H1 (cell line): Measurements from ENCODE around the gene RBBP8.

ENCODE experiments used
- BRCA1 ChIP-seq: IDR thresholded peaks from 2 replicates; pipeline ENCODE4 v1.6.1; 2012; ENCODE audit warnings: low read depth, low read length, improper control_type of control experiment
- CEBPB ChIP-seq: IDR thresholded peaks from 2 replicates; pipeline ENCODE4 v1.6.1; 2012; ENCODE audit warnings: low read depth, low read length
- EZH2 ChIP-seq: fragments of 200-600 bp; sonication (generic); IDR thresholded peaks from 2 replicates; pipeline ENCODE4 v1.7.1; 2012; ENCODE audit warnings: low read depth, mild to moderate bottlenecking, moderate library complexity, low read length, inconsistent platforms; ENCODE audit not compliant: severe bottlenecking
- FOSL1 ChIP-seq: IDR thresholded peaks from 2 replicates; pipeline ENCODE4 v1.6.1; 2011; ENCODE audit warnings: mild to moderate bottlenecking, low read depth, low read length, moderate library complexity; ENCODE audit not compliant: insufficient read depth
- JUND ChIP-seq: IDR thresholded peaks from 2 replicates; pipeline ENCODE4 v1.6.1; 2011; ENCODE audit warnings: mild to moderate bottlenecking, improper control_type of control experiment, low read length
- POLR2A ChIP-seq, 2 experiments: IDR thresholded peaks; 1 replicate in 1 of 2; 2 replicates in 1 of 2; pipeline ENCODE4 v1.6.1; 2011; ENCODE audit warnings: low read depth in 2 of 2, low read length in 2 of 2, mild to moderate bottlenecking in 2 of 2; ENCODE audit errors: control extremely low read depth in 1 of 2
- POLR2AphosphoS5 ChIP-seq: IDR thresholded peaks from 2 replicates; pipeline ENCODE4 v1.6.1; 2011; ENCODE audit warnings: low read depth, low read length
- RBBP5 ChIP-seq: IDR thresholded peaks from 2 replicates; pipeline ENCODE4 v1.7.1; 2012; ENCODE audit warnings: low read depth, mild to moderate bottlenecking, inconsistent platforms, low read length, moderate library complexity, borderline replicate concordance
- RXRA ChIP-seq: IDR thresholded peaks from 2 replicates; pipeline ENCODE4 v1.6.1; 2011; ENCODE audit warnings: low read depth, mild to moderate bottlenecking, low read length, moderate library complexity; ENCODE audit not compliant: insufficient read depth
- SP4 ChIP-seq: IDR thresholded peaks from 2 replicates; pipeline ENCODE4 v1.6.1; 2012; ENCODE audit warnings: low read length, inconsistent platforms
- YY1 ChIP-seq: IDR thresholded peaks from 2 replicates; pipeline ENCODE4 v1.6.1; 2011; ENCODE audit warnings: low read depth, mild to moderate bottlenecking, low read length
- TF ChIP-seq, protein P1 (sequence below), 3 experiments: IDR thresholded peaks; 1 replicate in 2 of 3; 2 replicates in 1 of 3; pipeline versions ENCODE4 v1.5.1 to v1.6.1; 2011; ENCODE audit warnings: low read length in 3 of 3, mild to moderate bottlenecking in 3 of 3, inconsistent platforms in 2 of 3, low read depth in 1 of 3, moderate library complexity in 1 of 3; ENCODE audit not compliant: insufficient read depth in 1 of 3; ENCODE audit errors: control extremely low read depth in 1 of 3
- TF ChIP-seq, protein P2 (sequence below): IDR thresholded peaks from 2 replicates; pipeline ENCODE4 v1.6.1; 2012; ENCODE audit warnings: low read length, inconsistent platforms
- TF ChIP-seq, protein P3 (sequence below): IDR thresholded peaks from 2 replicates; pipeline ENCODE4 v1.6.1; 2011; ENCODE audit warnings: low read length, improper control_type of control experiment

DNA sequence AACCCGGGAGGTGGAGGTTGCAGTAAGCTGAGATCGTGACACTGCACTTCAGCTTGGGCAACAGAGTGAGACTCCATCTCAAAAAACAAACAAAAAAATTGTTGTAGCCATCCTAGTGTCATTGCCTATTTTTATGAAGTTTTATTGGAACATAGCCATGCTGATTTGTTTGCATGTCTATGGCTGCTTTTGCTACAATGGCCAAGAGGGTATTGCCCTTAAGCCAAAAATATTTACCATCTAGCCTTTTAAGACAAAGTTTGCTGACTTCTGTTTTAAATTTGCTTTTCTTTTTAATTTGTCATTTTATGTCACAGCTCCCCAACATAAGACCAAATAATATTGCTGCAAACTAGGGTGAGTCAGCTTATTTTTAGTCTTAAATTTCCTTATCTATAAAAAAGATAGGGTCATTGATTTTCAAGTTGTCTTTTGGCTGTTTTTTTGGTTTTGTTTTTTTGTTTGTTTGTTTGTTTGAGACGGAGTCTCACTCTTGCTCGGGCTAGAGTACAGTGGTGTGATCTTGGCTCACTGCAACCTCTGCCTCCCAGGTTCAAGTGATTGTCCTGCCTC lies 132.2 kb downstream of the RBBP8 start:
- TF ChIP-seq, protein P1, sequence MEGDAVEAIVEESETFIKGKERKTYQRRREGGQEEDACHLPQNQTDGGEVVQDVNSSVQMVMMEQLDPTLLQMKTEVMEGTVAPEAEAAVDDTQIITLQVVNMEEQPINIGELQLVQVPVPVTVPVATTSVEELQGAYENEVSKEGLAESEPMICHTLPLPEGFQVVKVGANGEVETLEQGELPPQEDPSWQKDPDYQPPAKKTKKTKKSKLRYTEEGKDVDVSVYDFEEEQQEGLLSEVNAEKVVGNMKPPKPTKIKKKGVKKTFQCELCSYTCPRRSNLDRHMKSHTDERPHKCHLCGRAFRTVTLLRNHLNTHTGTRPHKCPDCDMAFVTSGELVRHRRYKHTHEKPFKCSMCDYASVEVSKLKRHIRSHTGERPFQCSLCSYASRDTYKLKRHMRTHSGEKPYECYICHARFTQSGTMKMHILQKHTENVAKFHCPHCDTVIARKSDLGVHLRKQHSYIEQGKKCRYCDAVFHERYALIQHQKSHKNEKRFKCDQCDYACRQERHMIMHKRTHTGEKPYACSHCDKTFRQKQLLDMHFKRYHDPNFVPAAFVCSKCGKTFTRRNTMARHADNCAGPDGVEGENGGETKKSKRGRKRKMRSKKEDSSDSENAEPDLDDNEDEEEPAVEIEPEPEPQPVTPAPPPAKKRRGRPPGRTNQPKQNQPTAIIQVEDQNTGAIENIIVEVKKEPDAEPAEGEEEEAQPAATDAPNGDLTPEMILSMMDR (IDR thresholded peaks at IDR 0.05; ENCODE audit: control extremely low read depth in 1 of 3, insufficient read depth in 1 of 3, low read depth in 1 of 3, low read length in 3 of 3): no peak
- TF ChIP-seq, protein P2, sequence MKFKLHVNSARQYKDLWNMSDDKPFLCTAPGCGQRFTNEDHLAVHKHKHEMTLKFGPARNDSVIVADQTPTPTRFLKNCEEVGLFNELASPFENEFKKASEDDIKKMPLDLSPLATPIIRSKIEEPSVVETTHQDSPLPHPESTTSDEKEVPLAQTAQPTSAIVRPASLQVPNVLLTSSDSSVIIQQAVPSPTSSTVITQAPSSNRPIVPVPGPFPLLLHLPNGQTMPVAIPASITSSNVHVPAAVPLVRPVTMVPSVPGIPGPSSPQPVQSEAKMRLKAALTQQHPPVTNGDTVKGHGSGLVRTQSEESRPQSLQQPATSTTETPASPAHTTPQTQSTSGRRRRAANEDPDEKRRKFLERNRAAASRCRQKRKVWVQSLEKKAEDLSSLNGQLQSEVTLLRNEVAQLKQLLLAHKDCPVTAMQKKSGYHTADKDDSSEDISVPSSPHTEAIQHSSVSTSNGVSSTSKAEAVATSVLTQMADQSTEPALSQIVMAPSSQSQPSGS: no peak
- TF ChIP-seq POLR2A (IDR thresholded peaks at IDR 0.05; ENCODE audit: control extremely low read depth in 1 of 2, low read depth in 2 of 2, low read length in 2 of 2) (no peak), POLR2AphosphoS5 (no peak), JUND (no peak), RBBP5 (no peak), RXRA (no peak), CEBPB (no peak), FOSL1 (no peak), EZH2 (no peak), BRCA1 (no peak), SP4 (no peak), YY1 (no peak)
- TF ChIP-seq, protein P3, sequence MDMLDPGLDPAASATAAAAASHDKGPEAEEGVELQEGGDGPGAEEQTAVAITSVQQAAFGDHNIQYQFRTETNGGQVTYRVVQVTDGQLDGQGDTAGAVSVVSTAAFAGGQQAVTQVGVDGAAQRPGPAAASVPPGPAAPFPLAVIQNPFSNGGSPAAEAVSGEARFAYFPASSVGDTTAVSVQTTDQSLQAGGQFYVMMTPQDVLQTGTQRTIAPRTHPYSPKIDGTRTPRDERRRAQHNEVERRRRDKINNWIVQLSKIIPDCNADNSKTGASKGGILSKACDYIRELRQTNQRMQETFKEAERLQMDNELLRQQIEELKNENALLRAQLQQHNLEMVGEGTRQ: no peak
